ENCODE data around the gene FTO. TPM values are rescaled to one million over a fixed set of nuclear protein-coding genes. Genes with fewer than 3 reads are reported as not detected.

The FTO gene
- total and polyA plus RNA-seq, 2 of the 13 experiments (the other 11 are each of a cell fraction or from before 2014, with no cell fraction given): 41.6 to 55.8 TPM

DNA sequence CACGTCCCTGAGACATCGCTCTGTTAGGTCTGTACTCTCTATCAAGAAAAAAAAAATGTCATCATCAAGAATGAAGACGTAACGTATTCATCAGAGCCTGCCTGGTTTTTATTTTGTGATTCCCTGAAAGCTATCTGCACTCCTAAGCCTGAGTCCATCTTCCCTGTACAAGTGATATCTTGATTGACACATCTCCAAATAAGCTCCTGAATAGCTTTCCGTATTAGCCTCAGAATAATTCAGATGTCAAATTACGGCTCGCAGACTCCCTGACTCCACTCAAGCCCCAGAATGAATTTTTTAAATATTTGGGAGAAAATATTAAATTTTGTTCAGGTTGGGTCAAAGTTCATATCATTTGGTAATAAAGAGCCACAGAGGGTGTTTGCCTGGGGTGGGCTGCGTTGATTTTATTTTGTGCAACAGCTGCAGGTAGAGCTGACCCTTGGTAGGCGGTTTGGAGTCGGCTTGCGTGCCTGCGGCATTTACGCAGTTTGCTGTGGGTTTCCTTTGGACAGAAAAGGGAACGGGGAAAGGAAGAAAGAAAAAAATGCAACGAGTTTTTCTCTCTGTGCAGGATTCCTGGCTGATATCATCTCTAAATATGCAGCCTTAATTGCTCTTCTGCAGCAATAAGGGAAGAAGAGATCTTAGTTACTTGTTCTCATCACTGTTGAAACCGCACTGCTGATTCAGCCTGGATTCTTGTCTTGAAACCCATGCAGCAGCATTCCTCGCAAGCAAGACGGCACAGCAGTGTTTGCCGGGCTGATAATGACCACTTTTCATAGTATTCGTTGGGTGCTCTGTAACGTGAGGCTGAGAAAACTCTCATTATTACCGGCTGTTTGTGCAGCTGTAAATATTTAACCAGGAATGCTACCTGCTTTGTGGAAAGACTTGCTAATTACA, 467.9 kb downstream of the FTO start (continued):
- TF ChIP-seq, protein P1, sequence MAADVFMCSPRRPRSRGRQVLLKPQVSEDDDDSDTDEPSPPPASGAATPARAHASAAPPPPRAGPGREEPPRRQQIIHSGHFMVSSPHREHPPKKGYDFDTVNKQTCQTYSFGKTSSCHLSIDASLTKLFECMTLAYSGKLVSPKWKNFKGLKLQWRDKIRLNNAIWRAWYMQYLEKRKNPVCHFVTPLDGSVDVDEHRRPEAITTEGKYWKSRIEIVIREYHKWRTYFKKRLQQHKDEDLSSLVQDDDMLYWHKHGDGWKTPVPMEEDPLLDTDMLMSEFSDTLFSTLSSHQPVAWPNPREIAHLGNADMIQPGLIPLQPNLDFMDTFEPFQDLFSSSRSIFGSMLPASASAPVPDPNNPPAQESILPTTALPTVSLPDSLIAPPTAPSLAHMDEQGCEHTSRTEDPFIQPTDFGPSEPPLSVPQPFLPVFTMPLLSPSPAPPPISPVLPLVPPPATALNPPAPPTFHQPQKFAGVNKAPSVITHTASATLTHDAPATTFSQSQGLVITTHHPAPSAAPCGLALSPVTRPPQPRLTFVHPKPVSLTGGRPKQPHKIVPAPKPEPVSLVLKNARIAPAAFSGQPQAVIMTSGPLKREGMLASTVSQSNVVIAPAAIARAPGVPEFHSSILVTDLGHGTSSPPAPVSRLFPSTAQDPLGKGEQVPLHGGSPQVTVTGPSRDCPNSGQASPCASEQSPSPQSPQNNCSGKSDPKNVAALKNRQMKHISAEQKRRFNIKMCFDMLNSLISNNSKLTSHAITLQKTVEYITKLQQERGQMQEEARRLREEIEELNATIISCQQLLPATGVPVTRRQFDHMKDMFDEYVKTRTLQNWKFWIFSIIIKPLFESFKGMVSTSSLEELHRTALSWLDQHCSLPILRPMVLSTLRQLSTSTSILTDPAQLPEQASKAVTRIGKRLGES (CRISPR knock-in tag; IDR thresholded peaks at IDR 0.05; ENCODE audit: borderline replicate concordance): no peak
- TF ChIP-seq ZBTB38 (CRISPR knock-in tag; IDR thresholded peaks at IDR 0.05): peak; percentile 58
- no peak for TF ChIP-seq ZNF549 (CRISPR knock-in tag; IDR thresholded peaks at IDR 0.05)
- TF ChIP-seq, protein P2, sequence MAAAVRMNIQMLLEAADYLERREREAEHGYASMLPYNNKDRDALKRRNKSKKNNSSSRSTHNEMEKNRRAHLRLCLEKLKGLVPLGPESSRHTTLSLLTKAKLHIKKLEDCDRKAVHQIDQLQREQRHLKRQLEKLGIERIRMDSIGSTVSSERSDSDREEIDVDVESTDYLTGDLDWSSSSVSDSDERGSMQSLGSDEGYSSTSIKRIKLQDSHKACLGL (CRISPR knock-in tag; IDR thresholded peaks at IDR 0.05): no peak
- peak; percentile 69; the same call in 1 of the 2 replicates for TF ChIP-seq ZNF292 (CRISPR knock-in tag; IDR thresholded peaks at IDR 0.05; ENCODE audit: borderline replicate concordance, low read depth)
- TF ChIP-seq, protein P3, sequence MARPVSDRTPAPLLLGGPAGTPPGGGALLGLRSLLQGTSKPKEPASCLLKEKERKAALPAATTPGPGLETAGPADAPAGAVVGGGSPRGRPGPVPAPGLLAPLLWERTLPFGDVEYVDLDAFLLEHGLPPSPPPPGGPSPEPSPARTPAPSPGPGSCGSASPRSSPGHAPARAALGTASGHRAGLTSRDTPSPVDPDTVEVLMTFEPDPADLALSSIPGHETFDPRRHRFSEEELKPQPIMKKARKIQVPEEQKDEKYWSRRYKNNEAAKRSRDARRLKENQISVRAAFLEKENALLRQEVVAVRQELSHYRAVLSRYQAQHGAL (CRISPR knock-in tag; IDR thresholded peaks at IDR 0.05; ENCODE audit: not compliant biosample characterization): no peak
- TF ChIP-seq SIN3A (IDR thresholded peaks at IDR 0.05; ENCODE audit: borderline replicate concordance, low read depth, low read length): no peak
- TF ChIP-seq MTA3 (CRISPR knock-in tag; IDR thresholded peaks at IDR 0.05): no peak
- TF ChIP-seq KMT2A (CRISPR knock-in tag; IDR thresholded peaks at IDR 0.05): no peak
- no peak for TF ChIP-seq NFATC3 (CRISPR knock-in tag; IDR thresholded peaks at IDR 0.05)
- no peak for TF ChIP-seq CC2D1A (CRISPR knock-in tag; IDR thresholded peaks at IDR 0.05)
- no peak for TF ChIP-seq AKAP8 (CRISPR knock-in tag; IDR thresholded peaks at IDR 0.05)
- no peak for TF ChIP-seq NR2F1 (CRISPR knock-in tag; IDR thresholded peaks at IDR 0.05)
- no peak; the same call in 1 of the 2 replicates for TF ChIP-seq SP5 (CRISPR knock-in tag; IDR thresholded peaks at IDR 0.05; ENCODE audit: borderline replicate concordance, low read depth)
- no peak for TF ChIP-seq SETDB1 (CRISPR knock-in tag; IDR thresholded peaks at IDR 0.05; ENCODE audit: borderline replicate concordance)
- no peak for TF ChIP-seq ESRRA (CRISPR knock-in tag; IDR thresholded peaks at IDR 0.05; ENCODE audit: low read depth)
- no peak for TF ChIP-seq JARID2 (CRISPR knock-in tag; IDR thresholded peaks at IDR 0.05; ENCODE audit: insufficient replicate concordance)
- no peak for TF ChIP-seq ADNP (CRISPR knock-in tag; IDR thresholded peaks at IDR 0.05)
- peak; percentile 71 for TF ChIP-seq ZNF331 (CRISPR knock-in tag; IDR thresholded peaks at IDR 0.05)
- TF ChIP-seq RARG (CRISPR knock-in tag; IDR thresholded peaks at IDR 0.05; ENCODE audit: low read depth): no peak
- TF ChIP-seq, protein P4, sequence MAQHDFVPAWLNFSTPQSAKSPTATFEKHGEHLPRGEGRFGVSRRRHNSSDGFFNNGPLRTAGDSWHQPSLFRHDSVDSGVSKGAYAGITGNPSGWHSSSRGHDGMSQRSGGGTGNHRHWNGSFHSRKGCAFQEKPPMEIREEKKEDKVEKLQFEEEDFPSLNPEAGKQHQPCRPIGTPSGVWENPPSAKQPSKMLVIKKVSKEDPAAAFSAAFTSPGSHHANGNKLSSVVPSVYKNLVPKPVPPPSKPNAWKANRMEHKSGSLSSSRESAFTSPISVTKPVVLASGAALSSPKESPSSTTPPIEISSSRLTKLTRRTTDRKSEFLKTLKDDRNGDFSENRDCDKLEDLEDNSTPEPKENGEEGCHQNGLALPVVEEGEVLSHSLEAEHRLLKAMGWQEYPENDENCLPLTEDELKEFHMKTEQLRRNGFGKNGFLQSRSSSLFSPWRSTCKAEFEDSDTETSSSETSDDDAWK (CRISPR knock-in tag; IDR thresholded peaks at IDR 0.05): no peak
- TF ChIP-seq ZNF768 (CRISPR knock-in tag; IDR thresholded peaks at IDR 0.05): no peak
- TF ChIP-seq ZNF230 (CRISPR knock-in tag; IDR thresholded peaks at IDR 0.05): no peak
- TF ChIP-seq MATR3 (CRISPR knock-in tag; IDR thresholded peaks at IDR 0.05): no peak
